Peyer's patch (tissue), 4 donors: ENCODE measurements around the gene KCNQ5. TPM values are rescaled to one million over a fixed set of nuclear protein-coding genes. Genes with fewer than 3 reads are reported as not detected.

ENCODE experiments used
- DNase-seq, 3 donors: peaks; one replicate each; pipeline ENCODE4 v3.0.0-alpha.2; 2017 to 2019
- H3K27ac ChIP-seq, 4 donors: fragments of 200-600 bp; sonication (generic); one replicate each; pipeline ENCODE4 v1.5.1; 2016 to 2019
- H3K27me3 ChIP-seq, 2 donors: fragments of 200-600 bp; sonication (generic); one replicate each; pipeline ENCODE4 v1.5.1; 2019
- H3K36me3 ChIP-seq, 3 donors: fragments of 200-600 bp; sonication (generic); one replicate each; pipeline ENCODE4 v1.5.1; 2016 to 2019
- H3K4me1 ChIP-seq, 4 donors: fragments of 200-600 bp; sonication (generic); one replicate each; pipeline ENCODE4 v1.5.1; 2016 to 2019
- H3K4me3 ChIP-seq, 4 donors: fragments of 200-600 bp; sonication (generic); 1 replicate in 3 of 4; 2 replicates in 1 of 4; pipeline ENCODE4 v1.5.1; 2016 to 2019; ENCODE audit warnings: mild to moderate bottlenecking in 1 of 4
- H3K9me3 ChIP-seq, 4 donors: fragments of 200-600 bp; sonication (generic); one replicate each; pipeline ENCODE4 v1.5.1; 2016 to 2019; ENCODE audit warnings: mild to moderate bottlenecking in 1 of 4
- CTCF ChIP-seq, 6 experiments: fragments of 450-650 bp in 4 of 6; fragments of 200-600 bp in 2 of 6; sonication (generic) in 1 of 6; IDR thresholded peaks; one replicate each; pipeline ENCODE4 v1.5.1; 2017 to 2019; ENCODE audit warnings: antibody characterized with exemption in 6 of 6, mild to moderate bottlenecking in 3 of 6, moderate library complexity in 1 of 6
- POLR2A ChIP-seq, 2 donors: fragments of 450-650 bp; IDR thresholded peaks; one replicate each; pipeline ENCODE4 v1.5.1; 2017; ENCODE audit warnings: antibody characterized with exemption in 2 of 2, mild to moderate bottlenecking in 2 of 2, moderate library complexity in 2 of 2
- total RNA-seq, 4 donors: library from RNA; depleted of rRNA; stranded (reverse); fragments of >200 nt; gene quantifications; one replicate each; pipeline ENCODE4 v1.1.0, GENCODE V29; 2016

The KCNQ5 gene
- total RNA-seq, 4 donors from 2014 or later = 0.27 to 5.0 (median 0.38) TPM; not detected in 1

GRCh38 chr6:72622094-72622940 is 453 bp downstream of the KCNQ5 start:
- DNase-seq = peak in 2 of 3 donors; percentile 60 to 70
- Histone ChIP-seq H3K9me3 (no peaks in the 10 kb centered on the region), H3K4me3 (peak overlapping the region; percentile 46 to 64 (median 53)), H3K27me3 (peaks cover 0 to 9% of the 10 kb centered on the region in 2 donors), H3K4me1 (peaks cover 0 to 34% (median 5%) of the 10 kb centered on the region in 4 donors), H3K36me3 (no peaks in the 10 kb centered on the region), H3K27ac (peak overlapping the region in 2 of 4 donors; percentile 40 to 82)
- TF ChIP-seq POLR2A (IDR thresholded peaks at IDR 0.05) (no peak), CTCF (IDR thresholded peaks at IDR 0.05) (peak in 4 of 6 experiments; percentile 3 to 23 (median 14))

DNA sequence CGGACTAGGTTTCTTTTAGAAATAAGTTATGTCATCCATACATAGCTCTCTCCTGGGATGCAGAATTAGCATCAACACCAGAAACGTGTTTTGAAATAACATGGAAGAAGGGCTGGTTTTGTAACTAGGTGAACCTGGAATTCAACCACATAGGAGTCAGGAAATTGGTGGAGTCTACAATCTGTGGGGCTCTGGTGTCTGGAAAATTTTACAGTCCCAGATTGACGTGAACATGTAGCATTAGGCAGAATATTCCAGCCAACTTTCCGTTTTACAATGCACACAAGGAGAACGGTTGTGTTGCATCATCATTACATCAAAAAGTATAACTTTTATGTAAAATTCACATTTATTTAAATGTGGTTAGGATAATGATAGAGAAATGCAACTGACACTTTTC is 1.9 kb downstream of the KCNQ5 start:
- Histone ChIP-seq H3K4me1 (peaks cover 0 to 34% (median 5%) of the 10 kb centered on the region in 4 donors), H3K36me3 (no peaks in the 10 kb centered on the region), H3K4me3 (no peak overlapping the region), H3K27ac (no peak overlapping the region), H3K9me3 (no peaks in the 10 kb centered on the region), H3K27me3 (peaks cover 0 to 9% of the 10 kb centered on the region in 2 donors)
- TF ChIP-seq CTCF (IDR thresholded peaks at IDR 0.05) (no peak), POLR2A (IDR thresholded peaks at IDR 0.05) (no peak)
- no peak for DNase-seq

DNA sequence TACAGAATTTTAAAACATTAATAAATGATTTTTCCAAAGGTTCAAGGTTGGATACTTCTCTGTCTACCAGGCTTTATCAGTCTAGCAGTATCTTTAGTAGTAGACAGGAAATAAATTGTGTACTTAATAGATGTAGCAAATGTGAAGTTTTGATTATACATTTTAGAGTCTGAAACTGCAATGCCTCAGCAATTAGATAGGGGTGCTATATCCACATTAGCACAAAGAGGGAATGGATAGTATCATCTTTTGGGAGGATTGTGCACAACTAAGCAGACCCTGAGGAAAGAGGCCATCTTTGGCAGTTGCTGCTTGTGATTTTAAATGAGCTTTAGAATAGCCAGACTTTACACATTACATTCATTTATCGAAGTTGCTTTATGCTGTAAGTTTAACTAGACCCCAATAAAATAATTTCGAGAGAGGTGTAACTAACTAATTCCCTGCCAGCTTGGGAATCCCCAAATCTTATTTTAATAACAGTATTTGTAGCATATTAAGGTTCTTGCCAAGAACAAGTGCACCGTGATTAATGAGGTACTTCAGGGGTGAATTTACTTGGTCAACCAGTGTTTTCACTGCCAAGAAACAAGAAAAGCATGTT is 2.8 kb downstream of the KCNQ5 start:
- no peaks in the 10 kb centered on the region for H3K9me3 ChIP-seq
- no peaks in the 10 kb centered on the region for H3K36me3 ChIP-seq
- peaks cover 0 to 34% (median 2%) of the 10 kb centered on the region in 4 donors for H3K4me1 ChIP-seq
- H3K27ac ChIP-seq = no peak overlapping the region
- no peak overlapping the region for H3K4me3 ChIP-seq
- peaks cover 0 to 9% of the 10 kb centered on the region in 2 donors for H3K27me3 ChIP-seq
- no peak for DNase-seq
- no peak for TF ChIP-seq POLR2A (IDR thresholded peaks at IDR 0.05)
- TF ChIP-seq CTCF (IDR thresholded peaks at IDR 0.05) = peak; percentile 16 to 58 (median 35)

DNA sequence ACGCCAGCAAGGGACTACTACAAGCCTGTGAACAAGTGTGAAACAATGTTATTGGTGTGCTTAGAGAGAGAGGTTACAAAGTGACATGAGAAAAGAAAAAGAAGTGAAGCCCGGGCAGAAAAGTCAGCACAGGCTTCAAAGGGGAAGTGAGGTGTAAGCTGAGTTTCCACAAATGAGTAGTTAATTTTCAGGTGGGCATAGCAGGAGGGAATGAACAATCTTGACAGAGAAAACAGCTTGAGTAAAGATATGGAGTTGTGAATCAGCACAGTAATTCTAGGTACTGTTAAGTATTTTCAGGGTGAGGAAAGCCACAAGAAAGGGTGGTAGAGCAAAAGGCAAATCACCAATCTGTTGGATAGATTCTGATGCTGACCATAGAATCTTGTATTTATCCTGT is 4.3 kb downstream of the KCNQ5 start:
- TF ChIP-seq CTCF (IDR thresholded peaks at IDR 0.05) (no peak), POLR2A (IDR thresholded peaks at IDR 0.05) (no peak)
- Histone ChIP-seq H3K36me3 (no peaks in the 10 kb centered on the region), H3K27me3 (peaks cover 0 to 9% of the 10 kb centered on the region in 2 donors), H3K4me3 (no peak overlapping the region), H3K4me1 (peaks cover 0 to 21% (median 1%) of the 10 kb centered on the region in 4 donors), H3K27ac (no peak overlapping the region), H3K9me3 (no peaks in the 10 kb centered on the region)
- DNase-seq = no peak

- Histone ChIP-seq H3K27ac (no peak overlapping the region), H3K9me3 (no peaks in the 10 kb centered on the region), H3K27me3 (peaks cover 0 to 5% of the 10 kb centered on the region in 2 donors), H3K36me3 (no peaks in the 10 kb centered on the region), H3K4me3 (no peak overlapping the region), H3K4me1 (peaks cover 0 to 8% (median 1%) of the 10 kb centered on the region in 4 donors)
- no peak for DNase-seq
- TF ChIP-seq POLR2A (IDR thresholded peaks at IDR 0.05) (no peak), CTCF (IDR thresholded peaks at IDR 0.05) (no peak)
Measured at GRCh38 chr6:72627539-72627938, 5.7 kb downstream of the KCNQ5 start.
